DOHH2 (cell line): ENCODE measurements around the gene TNFRSF17.
"Not testable (repeated sequence)": the region's sequence is repeated elsewhere in the genome, so short reads cannot be mapped to it uniquely, and the experiment has no call there.

Experiments used
- H3F3A ChIP-seq: fragments of 200-600 bp; sonication (generic), shearing (Covaris generic); 2 replicates; pipeline ENCODE4 v1.6.0; 2016; ENCODE audit warnings: antibody characterized with exemption, mild to moderate bottlenecking; ENCODE audit not compliant: control insufficient read depth, insufficient read depth
- H3K27ac ChIP-seq: fragments of 200-600 bp; sonication (generic); 2 replicates; pipeline ENCODE4 v1.5.1; 2014; ENCODE audit warnings: low read depth, mild to moderate bottlenecking, low read length, moderate library complexity
- H3K27me3 ChIP-seq: fragments of 200-600 bp; sonication (generic); 2 replicates; pipeline ENCODE4 v1.6.1; 2014; ENCODE audit warnings: mild to moderate bottlenecking, low read length, mixed read lengths; ENCODE audit not compliant: control insufficient read depth
- H3K36me3 ChIP-seq: fragments of 200-600 bp; sonication (generic); 2 replicates; pipeline ENCODE4 v1.6.1; 2014; ENCODE audit warnings: mild to moderate bottlenecking, low read length, moderate library complexity, mixed read lengths; ENCODE audit not compliant: control insufficient read depth
- H3K4me1 ChIP-seq: fragments of 200-600 bp; sonication (generic); 2 replicates; pipeline ENCODE4 v1.6.1; 2014; ENCODE audit warnings: mild to moderate bottlenecking, low read length, mixed read lengths; ENCODE audit not compliant: control insufficient read depth
- H3K4me2 ChIP-seq: fragments of 200-600 bp; sonication (generic); 2 replicates; pipeline ENCODE4 v1.6.0; 2014; ENCODE audit warnings: mild to moderate bottlenecking, low read length, moderate library complexity
- H3K4me3 ChIP-seq: fragments of 200-600 bp; sonication (generic); 2 replicates; pipeline ENCODE4 v1.5.1; 2014; ENCODE audit warnings: mild to moderate bottlenecking, low read length, mixed read lengths
- H3K79me2 ChIP-seq: fragments of 200-600 bp; sonication (generic); 2 replicates; pipeline ENCODE4 v1.6.1; 2014; ENCODE audit warnings: mild to moderate bottlenecking, low read length, mixed read lengths; ENCODE audit not compliant: control insufficient read depth
- H3K9me2 ChIP-seq: fragments of 200-600 bp; sonication (generic); replicated peaks from 2 replicates; pipeline ENCODE4 v1.6.1; 2014; ENCODE audit warnings: mild to moderate bottlenecking, low read length, mixed read lengths; ENCODE audit not compliant: control insufficient read depth
- H3K9me3 ChIP-seq: fragments of 200-600 bp; sonication (generic); 2 replicates; pipeline ENCODE4 v1.6.1; 2014; ENCODE audit warnings: antibody characterized with exemption, low read length, mixed read lengths; ENCODE audit not compliant: control insufficient read depth, insufficient read depth
- H4K20me1 ChIP-seq: fragments of 200-600 bp; sonication (generic); 2 replicates; pipeline ENCODE4 v1.6.0; 2014; ENCODE audit warnings: low read depth, mild to moderate bottlenecking, antibody characterized with exemption, low read length, moderate library complexity; ENCODE audit not compliant: control insufficient read depth, insufficient read depth
- CTCF ChIP-seq: fragments of 200-600 bp; sonication (generic); IDR thresholded peaks from one replicate; pipeline ENCODE4 v1.5.1; 2014; ENCODE audit warnings: antibody characterized with exemption, mild to moderate bottlenecking, low read depth, low read length; ENCODE audit not compliant: poor library complexity, severe bottlenecking
- EZH2phosphoT487 ChIP-seq: fragments of 200-600 bp; sonication (generic); IDR thresholded peaks from 2 replicates; pipeline ENCODE4 v1.6.1; 2017; ENCODE audit warnings: borderline replicate concordance, mild to moderate bottlenecking, antibody characterized with exemption, low read length, moderate library complexity, mixed read lengths

Gene TNFRSF17

GRCh38 chr16:11964761-11965551 is at the start of gene TNFRSF17:
Gene TNFRSF17 (plus strand): TSS chr16:11965210. CDS start chr16:11965325, 115 bp downstream.
- Histone ChIP-seq H3K36me3 (peaks cover 32% of the 10 kb centered on the region), H3K9me2 (no peaks in the 10 kb centered on the region), H3K4me2 (peak within 1 kb of the TSS; percentile 72), H3K79me2 (peaks cover 27% of the 10 kb centered on the region), H3K27ac (peak within 1 kb of the TSS; percentile 99), H3K27me3 (no peaks in the 10 kb centered on the region), H3F3A (peaks cover 38% of the 10 kb centered on the region), H3K4me3 (peak within 1 kb of the TSS; percentile 76), H4K20me1 (no peaks in the 10 kb centered on the region), H3K9me3 (no peaks in the 10 kb centered on the region), H3K4me1 (peaks cover 87% of the 10 kb centered on the region)
- no peak for TF ChIP-seq CTCF
- TF ChIP-seq EZH2phosphoT487 = no peak

- Histone ChIP-seq H3F3A (0 out of 2 replicates have a peak, but pooled peaks cover 3% of the 10 kb centered on the region), H3K4me3 (peak within 1 kb of the TSS; percentile 74), H3K9me2 (no peaks in the 10 kb centered on the region), H3K27me3 (peaks cover 7% of the 10 kb centered on the region), H3K36me3 (peaks cover 33% of the 10 kb centered on the region), H3K27ac (peak within 1 kb of the TSS; percentile 38), H3K4me1 (peaks cover 31% of the 10 kb centered on the region), H3K79me2 (peaks cover 49% of the 10 kb centered on the region), H3K4me2 (peak within 1 kb of the TSS; percentile 94), H4K20me1 (peaks cover 19% of the 10 kb centered on the region), H3K9me3 (no peaks in the 10 kb centered on the region)
- TF ChIP-seq CTCF = peak; percentile 24
- no peak for TF ChIP-seq EZH2phosphoT487
Observed at GRCh38 chr16:11915644-11916523, 49.1 kb upstream of the TNFRSF17 start, which contains the start of gene GSPT1. Gene GSPT1 (minus strand): TSS chr16:11915956. CDS start chr16:11915720, 236 bp downstream.

GRCh38 chr16:11916524-11917285 is 48.3 kb upstream of the TNFRSF17 start:
- Histone ChIP-seq H3K4me1 (peaks cover 27% of the 10 kb centered on the region), H3K36me3 (peaks cover 29% of the 10 kb centered on the region), H3K9me3 (no peaks in the 10 kb centered on the region), H3K79me2 (peaks cover 41% of the 10 kb centered on the region), H3K27ac (no peak overlapping the region), H3K9me2 (no peaks in the 10 kb centered on the region), H3K4me2 (peak overlapping the region; percentile 61), H3F3A (0 out of 2 replicates have a peak, but pooled peaks cover 3% of the 10 kb centered on the region), H4K20me1 (peaks cover 19% of the 10 kb centered on the region), H3K27me3 (peaks cover 7% of the 10 kb centered on the region), H3K4me3 (peak overlapping the region; percentile 63)
- TF ChIP-seq CTCF = no peak
- no peak for TF ChIP-seq EZH2phosphoT487

GRCh38 chr16:11924046-11924445 is 41.0 kb upstream of the TNFRSF17 start:
- H4K20me1 ChIP-seq, H3K27ac ChIP-seq, H3K27me3 ChIP-seq, H3K9me2 ChIP-seq, H3K4me3 ChIP-seq, H3K36me3 ChIP-seq, H3K79me2 ChIP-seq, H3K4me2 ChIP-seq, H3F3A ChIP-seq, H3K9me3 ChIP-seq, H3K4me1 ChIP-seq: not testable (repeated sequence)

GRCh38 chr16:11927350-11927749 is 37.7 kb upstream of the TNFRSF17 start:
- H3K4me3 ChIP-seq, H3K36me3 ChIP-seq, H3K4me2 ChIP-seq, H3F3A ChIP-seq, H3K79me2 ChIP-seq, H3K9me2 ChIP-seq, H3K9me3 ChIP-seq, H4K20me1 ChIP-seq, H3K27me3 ChIP-seq, H3K4me1 ChIP-seq, H3K27ac ChIP-seq: not testable (repeated sequence)
